Measurements from ENCODE around the gene DPM3. TPM values are rescaled to one million over a fixed set of nuclear protein-coding genes. Genes with fewer than 3 reads are reported as not detected.
A peak's percentile ranks its signal among the peaks of the same experiment; 100 is the strongest.
"Not testable (repeated sequence)": the region's sequence is repeated elsewhere in the genome, so short reads cannot be mapped to it uniquely, and the experiment has no call there.

The DPM3 gene
- total RNA-seq, 2 experiments from 2014 or later, result 17.6 to 20.5 TPM

GRCh38 chr1:155169541-155169940 is 29.2 kb upstream of the DPM3 start:
- Histone ChIP-seq H3K36me3 (ENCODE audit: insufficient read depth, low read length) (peaks cover 25% of the 10 kb centered on the region), H3K27me3 (ENCODE audit: control insufficient read depth in 1 of 2, insufficient read depth in 2 of 2, low read length in 2 of 2) (peaks cover 0 to 7% of the 10 kb centered on the region in 2 experiments), H3K4me3 (ENCODE audit: low read length) (no peak overlapping the region), H3K9me3 (ENCODE audit: control insufficient read depth in 1 of 2, insufficient read depth in 1 of 2, low read length in 2 of 2) (no peaks in the 10 kb centered on the region), H3K4me1 (ENCODE audit: insufficient read depth, low read length) (peaks cover 43% of the 10 kb centered on the region), H3K27ac (ENCODE audit: low read depth in 1 of 2, low read length in 2 of 2) (no peak overlapping the region)
- ChIA-PET CTCF (interaction anchor here (0.6 to 1.6 kb wide), 2 partner anchors 37 to 78 kb away, joined by 3 to 7 read pairs; no protein-coding TSS in a partner anchor), POLR2A (no interaction called here)
- Mint-ChIP-seq H3K4me1 (ENCODE audit: low read depth) (peaks cover 43% of the 10 kb centered on the region), H3K9me3 (no peaks in the 10 kb centered on the region), H3K27ac (no peak overlapping the region), H3K27me3 (peaks cover 3% of the 10 kb centered on the region), H3K4me3 (peak overlapping the region; percentile 57), H3K36me3 (ENCODE audit: low read depth) (peaks cover 41% of the 10 kb centered on the region)
- intact Hi-C loops (cut with DNase I, micrococcal nuclease), result loop anchor here (5.0 kb wide), 2 partner anchors 42 to 122 kb away; partner anchors contain the start of gene EFNA1 (in 2 of the 2)
- ATAC-seq (ENCODE audit: poor library complexity) (no peak), DNase-seq (no peak)
- TF ChIP-seq CTCF (IDR thresholded peaks at IDR 0.05), result no peak

GRCh38 chr1:155168456-155169210 is 28.3 kb upstream of the DPM3 start:
- DNase-seq, result no peak
- ChIA-PET CTCF (interaction anchor here (0.6 to 2.1 kb wide), 11 partner anchors 25 to 124 kb away, joined by 3 to 10 read pairs (median 6); partner anchors contain the start of gene SLC50A1), POLR2A (interaction anchor here (1.0 to 1.8 kb wide), 4 partner anchors 25 to 84 kb away, joined by 3 to 9 read pairs (median 5); no protein-coding TSS in a partner anchor)
- no peak overlapping the region for H3K4me3 Mint-ChIP-seq
- TF ChIP-seq CTCF (IDR thresholded peaks at IDR 0.05), result no peak
- ATAC-seq (ENCODE audit: poor library complexity), result no peak
- Histone ChIP-seq H3K27ac (ENCODE audit: low read depth in 1 of 2, low read length in 2 of 2) (no peak overlapping the region), H3K4me1 (ENCODE audit: insufficient read depth, low read length) (peaks cover 34% of the 10 kb centered on the region), H3K27me3 (ENCODE audit: control insufficient read depth in 1 of 2, insufficient read depth in 2 of 2, low read length in 2 of 2) (peaks cover 0 to 7% of the 10 kb centered on the region in 2 experiments), H3K36me3 (ENCODE audit: insufficient read depth, low read length) (peaks cover 25% of the 10 kb centered on the region), H3K4me3 (ENCODE audit: low read length) (no peak overlapping the region), H3K9me3 (ENCODE audit: control insufficient read depth in 1 of 2, insufficient read depth in 1 of 2, low read length in 2 of 2) (no peaks in the 10 kb centered on the region)
- intact Hi-C loops (cut with DNase I, micrococcal nuclease), result loop anchor here (1.0 to 5.0 kb wide), 3 partner anchors 41 to 121 kb away; partner anchors contain the start of gene EFNA1 (in 2 of the 2)
- H3K36me3 Mint-ChIP-seq (ENCODE audit: low read depth), result peaks cover 41% of the 10 kb centered on the region
- H3K27me3 Mint-ChIP-seq, result peaks cover 3% of the 10 kb centered on the region
- H3K27ac Mint-ChIP-seq, result no peak overlapping the region
- no peaks in the 10 kb centered on the region for H3K9me3 Mint-ChIP-seq
- peaks cover 36% of the 10 kb centered on the region for H3K4me1 Mint-ChIP-seq (ENCODE audit: low read depth)

- DNase-seq; H3K27me3 ChIP-seq (ENCODE audit: control insufficient read depth in 1 of 2, insufficient read depth in 2 of 2, low read length in 2 of 2); H3K27ac Mint-ChIP-seq; H3K27ac ChIP-seq (ENCODE audit: low read depth in 1 of 2, low read length in 2 of 2); H3K9me3 ChIP-seq (ENCODE audit: control insufficient read depth in 1 of 2, insufficient read depth in 1 of 2, low read length in 2 of 2); H3K27me3 Mint-ChIP-seq; ATAC-seq (ENCODE audit: poor library complexity); H3K9me3 Mint-ChIP-seq; H3K4me3 ChIP-seq (ENCODE audit: low read length): not testable (repeated sequence)
- peaks cover 31% of the 10 kb centered on the region for H3K4me1 Mint-ChIP-seq (ENCODE audit: low read depth)
- peak; percentile 20 for TF ChIP-seq CTCF (IDR thresholded peaks at IDR 0.05)
- peaks cover 25% of the 10 kb centered on the region for H3K36me3 ChIP-seq (ENCODE audit: insufficient read depth, low read length)
- H3K4me3 Mint-ChIP-seq, result peak overlapping the region; percentile 21
- ChIA-PET CTCF (interaction anchor here (0.6 to 2.1 kb wide), 16 partner anchors 25 to 123 kb away, joined by 3 to 29 read pairs (median 4); partner anchors contain the start of gene SLC50A1), POLR2A (interaction anchor here (1.0 to 1.8 kb wide), 4 partner anchors 26 to 83 kb away, joined by 3 to 9 read pairs (median 5); no protein-coding TSS in a partner anchor)
- H3K4me1 ChIP-seq (ENCODE audit: insufficient read depth, low read length), result peaks cover 29% of the 10 kb centered on the region
- peaks cover 36% of the 10 kb centered on the region for H3K36me3 Mint-ChIP-seq (ENCODE audit: low read depth)
- intact Hi-C loops (cut with DNase I, micrococcal nuclease), result loop anchor here (1.0 to 5.0 kb wide), 3 partner anchors 41 to 121 kb away; partner anchors contain the start of gene EFNA1 (in 2 of the 2)
These were observed 27.7 kb upstream of the DPM3 start for GRCh38 chr1:155168105-155168445.

Measured in CD4-positive, alpha-beta T cell (primary cell).